Measurements from ENCODE around the gene SALL3. TPM values are rescaled to one million over a fixed set of nuclear protein-coding genes. Genes with fewer than 3 reads are reported as not detected.

Gene SALL3
- total RNA-seq, 1 donor from 2014 or later, result not detected

- H3K36me3 Mint-ChIP-seq (ENCODE audit: low read depth), result no peaks in the 10 kb centered on the region
- H3K4me1 Mint-ChIP-seq, result no peaks in the 10 kb centered on the region
- H3K27ac Mint-ChIP-seq, result no peak overlapping the region
- ATAC-seq (ENCODE audit: low read depth), result no peak
- H3K4me3 Mint-ChIP-seq, result no peak overlapping the region
- POLR2A ChIA-PET, result no interaction called here
- TF ChIP-seq CTCF (IDR thresholded peaks at IDR 0.05), result no peak
- intact Hi-C loops (cut with micrococcal nuclease), result no loop called here
- peaks cover 18% of the 10 kb centered on the region for H3K27me3 Mint-ChIP-seq
- CTCF ChIA-PET, result no interaction called here
- no peaks in the 10 kb centered on the region for H3K9me3 Mint-ChIP-seq
- DNase-seq, result no peak
These were observed 12.7 kb downstream of the SALL3 start for GRCh38 chr18:78992041-78993011.

- no peak for TF ChIP-seq CTCF (IDR thresholded peaks at IDR 0.05)
- H3K27ac Mint-ChIP-seq, result no peak overlapping the region
- POLR2A ChIA-PET, result no interaction called here
These were observed 13.7 kb downstream of the SALL3 start for GRCh38 chr18:78993014-78993926.

GRCh38 chr18:78994000-78994399 is 14.4 kb downstream of the SALL3 start:
- ATAC-seq (ENCODE audit: low read depth) (no peak), DNase-seq (no peak)
- Mint-ChIP-seq H3K4me3 (no peak overlapping the region), H3K27me3 (peaks cover 6% of the 10 kb centered on the region), H3K9me3 (no peaks in the 10 kb centered on the region), H3K36me3 (ENCODE audit: low read depth) (no peaks in the 10 kb centered on the region), H3K27ac (no peak overlapping the region), H3K4me1 (no peaks in the 10 kb centered on the region)
- TF ChIP-seq CTCF (IDR thresholded peaks at IDR 0.05), result no peak
- intact Hi-C loops (cut with micrococcal nuclease), result no loop called here
- POLR2A ChIA-PET, result no interaction called here
- CTCF ChIA-PET, result no interaction called here

More at GRCh38 chr18:78993014-78993926, 13.7 kb downstream of the SALL3 start:
- CTCF ChIA-PET, result no interaction called here
- intact Hi-C loops (cut with micrococcal nuclease), result no loop called here
- Mint-ChIP-seq H3K4me3 (no peak overlapping the region), H3K4me1 (no peaks in the 10 kb centered on the region), H3K9me3 (no peaks in the 10 kb centered on the region), H3K36me3 (ENCODE audit: low read depth) (no peaks in the 10 kb centered on the region), H3K27me3 (peaks cover 9% of the 10 kb centered on the region)
- DNase-seq (no peak), ATAC-seq (ENCODE audit: low read depth) (no peak)

GRCh38 chr18:78994531-78994930 is 14.9 kb downstream of the SALL3 start:
- H3K4me1 Mint-ChIP-seq, result no peaks in the 10 kb centered on the region
- no peaks in the 10 kb centered on the region for H3K36me3 Mint-ChIP-seq (ENCODE audit: low read depth)
- CTCF ChIA-PET, result no interaction called here
- ATAC-seq (ENCODE audit: low read depth) (no peak), DNase-seq (no peak)
- H3K9me3 Mint-ChIP-seq, result no peaks in the 10 kb centered on the region
- POLR2A ChIA-PET, result no interaction called here
- intact Hi-C loops (cut with micrococcal nuclease), result no loop called here
- no peak overlapping the region for H3K4me3 Mint-ChIP-seq
- no peak overlapping the region for H3K27ac Mint-ChIP-seq
- no peak for TF ChIP-seq CTCF (IDR thresholded peaks at IDR 0.05)
- H3K27me3 Mint-ChIP-seq, result peaks cover 6% of the 10 kb centered on the region

Measured in activated B cell treated with CpG ODN at 0.5 μM for 24 hours (primary cell).